GM12892 (cell line): ENCODE measurements around the gene TAGLN2.

Experiments
- POLR2A ChIP-seq: IDR thresholded peaks from 2 replicates; pipeline ENCODE4 v1.6.1; 2011; ENCODE audit warnings: low read depth, low read length, control low read depth
- POLR2AphosphoS5 ChIP-seq: IDR thresholded peaks from 2 replicates; pipeline ENCODE4 v1.6.1; 2011; ENCODE audit warnings: low read depth, low read length, control low read depth

- TF ChIP-seq POLR2AphosphoS5 (no peak), POLR2A (no peak)
Observed at GRCh38 chr1:159883134-159883533, 42.2 kb downstream of the TAGLN2 start.
